Brain microvascular endothelial cell (primary cell): Measurements from ENCODE around the gene HIVEP3.

Experiments
- DNase-seq: peaks from one replicate; pipeline ENCODE4 v3.0.0-alpha.2; 2020
- H3K27ac ChIP-seq: fragments of 250-450 bp; sonication (Bioruptor Pico); 2 replicates; pipeline ENCODE4 v1.5.1; 2020; ENCODE audit warnings: mild to moderate bottlenecking, moderate library complexity
- H3K27me3 ChIP-seq: fragments of 250-450 bp; sonication (Bioruptor Pico); replicated peaks from 2 replicates; pipeline ENCODE4 v1.5.1; 2020; ENCODE audit warnings: mild to moderate bottlenecking
- H3K36me3 ChIP-seq: fragments of 250-450 bp; sonication (Bioruptor Pico); replicated peaks from 2 replicates; pipeline ENCODE4 v1.5.1; 2020; ENCODE audit warnings: mild to moderate bottlenecking
- H3K4me3 ChIP-seq: 2 replicates; pipeline ENCODE4 v1.5.1; 2011; ENCODE audit warnings: low read depth, mild to moderate bottlenecking, control low read depth, low read length, moderate library complexity
- CTCF ChIP-seq: IDR thresholded peaks from 2 replicates; pipeline ENCODE4 v1.5.1; 2011; ENCODE audit warnings: low read depth, mild to moderate bottlenecking, moderate library complexity, low read length, control low read depth, inconsistent platforms; ENCODE audit errors: missing control alignments
- in situ Hi-C: cut with HindIII; loops from 2 replicates; pipeline ENCODE4 v1.10.0; 2017; ENCODE audit warnings: low sequenced_read_pairs, low pct_ligation_motif_present

The HIVEP3 gene

DNA sequence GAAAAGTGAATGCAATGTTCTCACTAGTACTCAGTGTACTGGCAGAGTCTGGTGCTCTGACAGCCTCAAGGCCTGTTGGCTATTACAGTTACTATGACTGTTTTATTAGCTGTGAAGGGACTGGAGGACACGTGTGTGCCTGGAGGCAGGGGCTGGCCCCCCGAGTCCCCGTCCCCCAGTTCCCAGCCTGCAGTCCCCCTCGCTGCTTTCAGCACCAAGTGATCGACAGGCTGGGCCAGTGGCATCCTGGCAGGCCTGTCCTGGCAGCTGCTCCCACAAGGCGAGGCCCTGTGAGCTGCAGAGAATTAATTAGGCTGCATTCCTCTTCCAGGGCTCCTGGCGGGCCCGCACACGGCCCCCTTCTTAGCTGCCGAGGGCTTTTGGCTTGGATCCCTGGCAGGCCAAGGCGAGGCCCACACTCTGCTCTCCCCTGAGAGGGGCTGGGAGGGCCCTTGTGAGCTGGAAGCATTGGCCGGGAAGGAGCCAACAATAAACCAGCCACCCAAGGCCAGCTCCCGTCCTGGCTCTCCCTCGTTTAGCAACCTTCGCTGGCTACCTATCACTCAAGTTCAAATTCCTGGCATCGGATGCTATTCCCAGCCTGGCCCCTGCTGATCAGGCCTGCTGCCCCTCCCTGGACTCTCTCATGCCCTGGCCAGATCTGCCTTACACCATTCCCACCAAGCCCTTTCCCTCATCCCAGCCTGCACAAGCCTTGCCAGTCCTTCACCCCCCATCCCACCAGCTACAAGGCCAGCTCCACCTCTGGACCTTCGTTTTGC is 444.0 kb downstream of the HIVEP3 start:
- TF ChIP-seq CTCF: no peak
- no peak overlapping the region for H3K27ac ChIP-seq
- no peaks in the 10 kb centered on the region for H3K27me3 ChIP-seq
- no peak for DNase-seq
- H3K36me3 ChIP-seq: no peaks in the 10 kb centered on the region
- in situ Hi-C loops: no loop called here
- H3K4me3 ChIP-seq: no peak overlapping the region

DNA sequence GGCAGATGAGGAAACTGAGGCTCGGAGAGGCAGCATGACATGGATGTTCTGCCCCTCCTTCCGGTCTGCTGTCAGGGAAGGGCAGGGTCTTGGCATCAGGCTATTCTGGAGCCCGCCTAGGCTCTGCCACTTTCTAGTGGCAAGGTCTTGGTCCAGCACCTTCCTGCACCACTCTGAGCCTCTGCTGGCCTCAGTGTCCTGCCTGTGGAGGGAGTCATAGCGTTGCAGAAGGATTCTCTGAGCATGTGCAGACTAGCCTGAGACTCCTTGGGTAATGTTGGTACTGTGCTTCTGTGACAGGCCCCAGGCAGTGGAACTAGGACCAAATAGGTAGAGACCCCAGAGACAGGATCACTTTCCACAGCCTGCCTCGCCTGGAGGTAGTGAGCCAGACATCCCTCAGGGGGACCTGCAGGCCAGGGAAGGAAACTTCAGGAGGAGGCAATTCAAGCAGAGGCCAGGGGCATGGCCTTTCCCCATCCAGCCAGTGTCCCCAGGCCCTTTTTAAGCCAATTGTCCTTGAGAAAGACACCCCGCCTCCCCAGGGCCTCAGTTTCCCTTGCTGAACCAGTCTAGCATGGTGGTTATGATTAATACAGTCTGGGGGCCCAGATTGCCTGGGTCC is 444.9 kb downstream of the HIVEP3 start:
- no peak for TF ChIP-seq CTCF
- in situ Hi-C loops: no loop called here
- no peaks in the 10 kb centered on the region for H3K27me3 ChIP-seq
- no peak overlapping the region for H3K27ac ChIP-seq
- no peak for DNase-seq
- H3K4me3 ChIP-seq: no peak overlapping the region
- H3K36me3 ChIP-seq: no peaks in the 10 kb centered on the region

DNA sequence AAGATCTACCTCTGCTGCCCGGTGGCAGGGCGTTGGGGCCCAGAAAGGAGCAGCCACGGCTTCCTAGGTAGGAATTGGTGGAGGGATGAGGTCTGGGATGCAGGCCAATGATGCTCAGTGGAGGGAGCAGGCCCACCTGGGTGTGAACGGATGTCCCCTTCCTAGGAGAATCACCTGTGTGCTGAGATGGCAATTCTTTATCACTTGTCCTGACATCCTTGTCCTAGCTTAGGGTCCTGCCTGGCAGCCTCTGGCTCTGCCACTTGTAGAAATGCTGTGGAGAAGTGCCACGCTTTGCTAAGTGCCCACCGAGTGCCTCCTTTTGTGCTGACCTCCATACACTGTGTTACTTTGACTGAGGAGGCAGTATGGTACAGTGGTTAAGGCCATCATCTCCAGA is 447.1 kb downstream of the HIVEP3 start:
- Histone ChIP-seq H3K27ac (no peak overlapping the region), H3K36me3 (no peaks in the 10 kb centered on the region), H3K4me3 (no peak overlapping the region), H3K27me3 (no peaks in the 10 kb centered on the region)
- TF ChIP-seq CTCF: no peak
- DNase-seq: no peak
- in situ Hi-C loops: no loop called here

GRCh38 chr1:41469706-41470105 is 449.0 kb downstream of the HIVEP3 start:
- Histone ChIP-seq H3K4me3 (no peak overlapping the region), H3K27me3 (no peaks in the 10 kb centered on the region), H3K27ac (no peak overlapping the region), H3K36me3 (no peaks in the 10 kb centered on the region)
- no peak for TF ChIP-seq CTCF
- in situ Hi-C loops: no loop called here
- no peak for DNase-seq

DNA sequence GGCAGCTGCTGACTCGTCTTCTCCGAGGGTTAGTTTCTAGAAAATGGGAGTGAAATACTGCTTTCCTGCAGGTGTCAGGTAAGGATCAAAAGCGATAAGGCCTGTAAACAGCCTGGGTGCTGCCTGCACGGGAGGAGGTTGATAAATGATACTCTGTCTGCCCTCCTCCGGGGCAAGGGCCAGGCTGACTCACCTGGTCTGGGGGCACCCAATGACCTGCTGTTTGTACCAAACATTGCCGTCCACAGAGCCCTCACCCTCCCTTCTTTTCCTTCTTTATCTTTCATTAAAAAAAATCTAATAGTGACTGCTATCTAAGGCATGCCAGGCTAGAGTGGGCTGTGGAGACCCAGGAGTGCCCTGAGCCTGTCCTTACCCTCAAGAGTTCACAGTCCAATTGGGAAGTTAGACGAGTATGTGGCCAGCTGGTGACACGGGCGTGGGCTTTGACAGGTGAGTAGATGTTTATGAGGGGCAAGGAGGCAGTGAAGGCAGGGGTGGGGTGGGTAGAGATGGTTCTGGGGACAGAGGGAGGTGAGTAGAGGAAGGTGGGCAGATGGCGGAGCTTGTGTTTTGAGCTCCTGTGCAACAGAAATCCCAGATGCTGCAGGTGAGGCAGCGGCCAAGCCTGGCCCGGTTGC is 450.5 kb downstream of the HIVEP3 start:
- Histone ChIP-seq H3K4me3 (no peak overlapping the region), H3K27ac (no peak overlapping the region), H3K36me3 (no peaks in the 10 kb centered on the region), H3K27me3 (no peaks in the 10 kb centered on the region)
- TF ChIP-seq CTCF: no peak
- in situ Hi-C loops: no loop called here
- no peak for DNase-seq
